GM12873 (cell line): Measurements from ENCODE around the gene SUGCT.

ENCODE experiments used
- CTCF ChIP-seq: IDR thresholded peaks from 2 replicates; pipeline ENCODE4 v1.5.1; 2012; ENCODE audit warnings: low read depth, mild to moderate bottlenecking, moderate library complexity, low read length, control low read depth; ENCODE audit not compliant: insufficient read depth; ENCODE audit errors: missing control alignments

Gene SUGCT

GRCh38 chr7:40221836-40222235 is 87.0 kb downstream of the SUGCT start:
- no peak for TF ChIP-seq CTCF

- TF ChIP-seq CTCF, result no peak
These were observed 88.8 kb downstream of the SUGCT start for GRCh38 chr7:40223451-40224127.

GRCh38 chr7:40230101-40230500 is 95.3 kb downstream of the SUGCT start:
- TF ChIP-seq CTCF, result no peak

- no peak for TF ChIP-seq CTCF
These were observed 97.0 kb downstream of the SUGCT start for GRCh38 chr7:40231796-40232195.

GRCh38 chr7:40232242-40232893 is 97.6 kb downstream of the SUGCT start:
- TF ChIP-seq CTCF, result peak; percentile 58

- no peak for TF ChIP-seq CTCF
These were observed 99.2 kb downstream of the SUGCT start for GRCh38 chr7:40234046-40234445.

- TF ChIP-seq CTCF, result no peak
These were observed 99.9 kb downstream of the SUGCT start for GRCh38 chr7:40234666-40235065.
